Fibroblast of peridontal ligament (primary cell): Measurements from ENCODE around the gene MIDN.

Experiments used
- DNase-seq: peaks from one replicate; pipeline ENCODE4 v3.0.0-alpha.2; 2010; ENCODE audit errors: extremely low read depth

The MIDN gene

GRCh38 chr19:1258707-1259205 lies 10.4 kb downstream of the MIDN start:
- no peak for DNase-seq

GRCh38 chr19:1259206-1259875 lies 11.0 kb downstream of the MIDN start:
- DNase-seq: peak; percentile 46

GRCh38 chr19:1259876-1260748 lies 11.7 kb downstream of the MIDN start:
- no peak for DNase-seq

- peak; percentile 95 for DNase-seq
Measured at GRCh38 chr19:1260749-1261537, 12.6 kb downstream of the MIDN start.

- DNase-seq: no peak
Measured at GRCh38 chr19:1261538-1261797, 13.1 kb downstream of the MIDN start.

GRCh38 chr19:1261798-1262622 lies 13.6 kb downstream of the MIDN start:
- no peak for DNase-seq

GRCh38 chr19:1262623-1263123 lies 14.3 kb downstream of the MIDN start:
- DNase-seq: no peak

GRCh38 chr19:1263188-1263587 lies 14.8 kb downstream of the MIDN start:
- no peak for DNase-seq

GRCh38 chr19:1264801-1265614 lies 16.6 kb downstream of the MIDN start:
- peak; percentile 75 for DNase-seq

GRCh38 chr19:1265615-1266128 lies 17.3 kb downstream of the MIDN start:
- peak; percentile 72 for DNase-seq

- peak; percentile 69 for DNase-seq
Measured at GRCh38 chr19:1266129-1266915, 17.9 kb downstream of the MIDN start.

GRCh38 chr19:1266916-1267476 lies 18.6 kb downstream of the MIDN start:
- DNase-seq: peak; percentile 38

GRCh38 chr19:1267477-1268225 lies 19.3 kb downstream of the MIDN start:
- peak; percentile 31 for DNase-seq

GRCh38 chr19:1268226-1269064 lies 20.1 kb downstream of the MIDN start:
- no peak for DNase-seq

- peak; percentile 99 for DNase-seq
Measured at GRCh38 chr19:1269065-1269477, 20.7 kb downstream of the MIDN start, which contains the start of gene CIRBP. Gene CIRBP (plus strand): TSS chr19:1269332. CDS start chr19:1270934, 1,602 bp downstream.

- DNase-seq: peak; percentile 93
Measured at GRCh38 chr19:1269478-1270212, 21.3 kb downstream of the MIDN start.
